ENCODE measurements around the gene ATF7IP.
"Not testable (repeated sequence)": the region's sequence is repeated elsewhere in the genome, so short reads cannot be mapped to it uniquely, and the experiment has no call there.

DNA sequence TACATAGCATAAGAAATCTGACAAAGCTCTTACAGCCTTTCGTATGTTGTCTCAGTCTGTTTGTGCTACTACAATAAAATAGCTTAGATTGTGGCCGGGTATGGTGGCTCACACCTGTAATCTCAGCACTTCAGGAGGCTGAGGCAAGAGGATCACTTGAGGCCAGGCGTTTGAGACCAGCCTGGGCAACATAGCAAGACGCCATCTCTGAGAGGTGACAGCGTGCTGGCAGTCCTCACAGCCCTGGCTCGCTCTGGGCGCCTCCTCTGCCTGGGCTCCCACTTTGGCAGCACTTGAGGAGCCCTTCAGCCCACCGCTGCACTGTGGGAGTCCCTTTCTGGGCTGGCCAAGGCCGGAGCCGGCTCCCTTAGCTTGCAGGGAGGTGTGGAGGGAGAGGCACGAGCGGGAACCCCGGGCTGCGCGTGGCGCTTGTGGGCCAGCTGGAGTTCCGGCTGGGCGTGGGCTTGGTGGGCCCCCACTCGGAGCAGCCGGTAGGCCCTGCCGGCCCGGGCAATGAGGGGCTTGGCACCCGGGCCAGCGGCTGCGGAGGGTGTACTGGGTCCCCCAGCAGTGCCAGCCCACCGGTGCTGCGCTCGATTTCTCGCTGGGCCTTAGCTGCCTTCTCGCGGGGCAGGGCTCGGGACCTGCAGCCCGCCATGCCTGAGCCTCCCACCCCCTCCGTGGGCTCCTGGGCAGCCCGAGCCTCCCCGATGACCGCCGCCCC, 45.6 kb upstream of the ATF7IP start:
- TF ChIP-seq, protein P1, sequence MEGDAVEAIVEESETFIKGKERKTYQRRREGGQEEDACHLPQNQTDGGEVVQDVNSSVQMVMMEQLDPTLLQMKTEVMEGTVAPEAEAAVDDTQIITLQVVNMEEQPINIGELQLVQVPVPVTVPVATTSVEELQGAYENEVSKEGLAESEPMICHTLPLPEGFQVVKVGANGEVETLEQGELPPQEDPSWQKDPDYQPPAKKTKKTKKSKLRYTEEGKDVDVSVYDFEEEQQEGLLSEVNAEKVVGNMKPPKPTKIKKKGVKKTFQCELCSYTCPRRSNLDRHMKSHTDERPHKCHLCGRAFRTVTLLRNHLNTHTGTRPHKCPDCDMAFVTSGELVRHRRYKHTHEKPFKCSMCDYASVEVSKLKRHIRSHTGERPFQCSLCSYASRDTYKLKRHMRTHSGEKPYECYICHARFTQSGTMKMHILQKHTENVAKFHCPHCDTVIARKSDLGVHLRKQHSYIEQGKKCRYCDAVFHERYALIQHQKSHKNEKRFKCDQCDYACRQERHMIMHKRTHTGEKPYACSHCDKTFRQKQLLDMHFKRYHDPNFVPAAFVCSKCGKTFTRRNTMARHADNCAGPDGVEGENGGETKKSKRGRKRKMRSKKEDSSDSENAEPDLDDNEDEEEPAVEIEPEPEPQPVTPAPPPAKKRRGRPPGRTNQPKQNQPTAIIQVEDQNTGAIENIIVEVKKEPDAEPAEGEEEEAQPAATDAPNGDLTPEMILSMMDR (IDR thresholded peaks at IDR 0.05) = not testable (repeated sequence)
- not testable (repeated sequence) for TF ChIP-seq REST (IDR thresholded peaks at IDR 0.05; ENCODE audit: insufficient read depth in 1 of 2, low read depth in 2 of 2, low read length in 1 of 2); POLR2AphosphoS5 (IDR thresholded peaks at IDR 0.05; ENCODE audit: low read depth, low read length); SIN3A (IDR thresholded peaks at IDR 0.05; ENCODE audit: borderline replicate concordance, insufficient read depth, low read depth, low read length); TCF7L2 (IDR thresholded peaks at IDR 0.05; ENCODE audit: low read depth, low read length)
